HG03108 (cell line): ENCODE data around the gene SLC10A2.
A peak's percentile ranks its signal among the peaks of the same experiment; 100 is the strongest.
"Not testable (repeated sequence)": the region's sequence is repeated elsewhere in the genome, so short reads cannot be mapped to it uniquely, and the experiment has no call there.

ENCODE experiments used
- ATAC-seq: cut with Tn5 transposase; IDR thresholded peaks from one replicate; pipeline ENCODE4 v1.9.1; 2021; ENCODE audit warnings: moderate library complexity; ENCODE audit not compliant: unreplicated experiment

SLC10A2 gene

GRCh38 chr13:103066079-103066780 lies at the start of gene SLC10A2:
SLC10A2 (minus strand) TSS chr13:103066417; CDS start chr13:103066249, 168 bp downstream.
- no peak for ATAC-seq

- no peak for ATAC-seq
Observed at GRCh38 chr13:103107580-103107979, 41.4 kb upstream of the SLC10A2 start.

GRCh38 chr13:103104340-103104739 lies 38.1 kb upstream of the SLC10A2 start:
- ATAC-seq: no peak

GRCh38 chr13:103103456-103103855 lies 37.2 kb upstream of the SLC10A2 start:
- not testable (repeated sequence) for ATAC-seq

GRCh38 chr13:103102482-103102881 lies 36.3 kb upstream of the SLC10A2 start:
- ATAC-seq: no peak

GRCh38 chr13:103101901-103102300 lies 35.7 kb upstream of the SLC10A2 start:
- no peak for ATAC-seq

GRCh38 chr13:103101500-103101899 lies 35.3 kb upstream of the SLC10A2 start:
- no peak for ATAC-seq

GRCh38 chr13:103100830-103101229 lies 34.6 kb upstream of the SLC10A2 start:
- no peak for ATAC-seq

GRCh38 chr13:103099722-103100293 lies 33.6 kb upstream of the SLC10A2 start:
- no peak for ATAC-seq

GRCh38 chr13:103098535-103098934 lies 32.3 kb upstream of the SLC10A2 start:
- ATAC-seq: no peak

GRCh38 chr13:103097366-103097928 lies 31.2 kb upstream of the SLC10A2 start:
- ATAC-seq: no peak

- not testable (repeated sequence) for ATAC-seq
Observed at GRCh38 chr13:103093649-103094048, 27.4 kb upstream of the SLC10A2 start.

- ATAC-seq: no peak
Observed at GRCh38 chr13:103087275-103087674, 21.1 kb upstream of the SLC10A2 start.

- ATAC-seq: no peak
Observed at GRCh38 chr13:103081435-103081834, 15.2 kb upstream of the SLC10A2 start.

GRCh38 chr13:103078158-103078557 lies 11.9 kb upstream of the SLC10A2 start:
- ATAC-seq: peak; percentile 87

- ATAC-seq: no peak
Observed at GRCh38 chr13:103068836-103069235, 2.6 kb upstream of the SLC10A2 start.

- ATAC-seq: no peak
Observed at GRCh38 chr13:103067751-103068555, 1.7 kb upstream of the SLC10A2 start.

- ATAC-seq: no peak
Observed at GRCh38 chr13:103066781-103067345, 646 bp upstream of the SLC10A2 start.

- ATAC-seq: no peak
Observed at GRCh38 chr13:103063376-103063775, 2.8 kb downstream of the SLC10A2 start.

GRCh38 chr13:103062079-103062478 lies 4.1 kb downstream of the SLC10A2 start:
- ATAC-seq: no peak

- ATAC-seq: no peak
Observed at GRCh38 chr13:103056008-103056407, 10.2 kb downstream of the SLC10A2 start.
